Epithelial cell of esophagus (primary cell): Measurements from ENCODE around the gene CRAT.

Experiments
- DNase-seq: peaks from one replicate; pipeline ENCODE4 v3.0.0; 2010; ENCODE audit warnings: low read depth
- H3K4me3 ChIP-seq: 2 replicates; pipeline ENCODE4 v1.5.1; 2011; ENCODE audit warnings: mild to moderate bottlenecking, low read length, control low read depth
- CTCF ChIP-seq: IDR thresholded peaks from 2 replicates; pipeline ENCODE4 v1.5.1; 2011; ENCODE audit warnings: low read depth, mild to moderate bottlenecking, low read length, control low read depth, inconsistent platforms; ENCODE audit not compliant: insufficient read depth; ENCODE audit errors: missing control alignments

Gene CRAT

GRCh38 chr9:129054163-129054851 lies 56.3 kb downstream of the CRAT start:
- no peak for DNase-seq
- TF ChIP-seq CTCF, result no peak
- no peak overlapping the region for H3K4me3 ChIP-seq

- no peak for DNase-seq
- H3K4me3 ChIP-seq, result no peak overlapping the region
- TF ChIP-seq CTCF, result no peak
Measured at GRCh38 chr9:129053020-129053419, 57.6 kb downstream of the CRAT start.

- DNase-seq, result peak; percentile 84
Measured at GRCh38 chr9:129052592-129052991, 58.0 kb downstream of the CRAT start.

More at GRCh38 chr9:129052592-129052991, 58.0 kb downstream of the CRAT start:
- no peak overlapping the region for H3K4me3 ChIP-seq
- no peak for TF ChIP-seq CTCF
